Chondrocyte (in vitro differentiated cells): ENCODE data around the gene TMTC1. TPM values are rescaled to one million over a fixed set of nuclear protein-coding genes. Genes with fewer than 3 reads are reported as not detected.
A peak's percentile ranks its signal among the peaks of the same experiment; 100 is the strongest.

Experiments
- DNase-seq: peaks from one replicate; pipeline ENCODE4 v3.0.0; 2021; ENCODE audit warnings: mixed read lengths, low spot score
- H3K27ac Mint-ChIP-seq: one replicate; pipeline ENCODE4 v1.8.0; 2021; ENCODE audit warnings: mild to moderate bottlenecking, moderate library complexity, mixed read lengths; ENCODE audit not compliant: unreplicated experiment
- H3K27me3 Mint-ChIP-seq: 2 replicates; pipeline ENCODE4 v1.8.0; 2021; ENCODE audit warnings: low read depth, mixed read lengths
- H3K36me3 Mint-ChIP-seq: 2 replicates; pipeline ENCODE4 v1.8.0; 2021; ENCODE audit warnings: low read depth, mixed read lengths
- H3K4me1 Mint-ChIP-seq: 2 replicates; pipeline ENCODE4 v1.8.0; 2021; ENCODE audit warnings: low read depth, mild to moderate bottlenecking, mixed read lengths
- H3K4me3 Mint-ChIP-seq: one replicate; pipeline ENCODE4 v1.8.0; 2021; ENCODE audit warnings: mild to moderate bottlenecking, moderate library complexity, mixed read lengths; ENCODE audit not compliant: unreplicated experiment
- H3K9me3 Mint-ChIP-seq: 2 replicates; pipeline ENCODE4 v1.8.0; 2021; ENCODE audit warnings: low read depth, mixed read lengths
- CTCF ChIP-seq: fragments of 200-600 bp; sonication (generic); IDR thresholded peaks from 2 replicates; pipeline ENCODE4 v1.5.0; 2021; ENCODE audit warnings: antibody characterized with exemption, mild to moderate bottlenecking, moderate library complexity
- total RNA-seq: library from RNA; stranded (reverse); gene quantifications from 3 replicates; pipeline ENCODE4 v1.2.1, GENCODE V29; 2021

The TMTC1 gene
- total RNA-seq, 1 donor from 2014 or later, result 25.2 TPM

GRCh38 chr12:29732593-29732992, 51.1 kb downstream of the TMTC1 start:
- Mint-ChIP-seq H3K27ac (no peak overlapping the region), H3K9me3 (no peaks in the 10 kb centered on the region), H3K4me3 (no peak overlapping the region), H3K36me3 (peaks cover 4% of the 10 kb centered on the region), H3K27me3 (no peaks in the 10 kb centered on the region), H3K4me1 (peaks cover 61% of the 10 kb centered on the region)
- no peak for DNase-seq
- TF ChIP-seq CTCF, result no peak

GRCh38 chr12:29732191-29732590, 51.6 kb downstream of the TMTC1 start:
- H3K9me3 Mint-ChIP-seq, result no peaks in the 10 kb centered on the region
- TF ChIP-seq CTCF, result no peak
- H3K36me3 Mint-ChIP-seq, result peaks cover 4% of the 10 kb centered on the region
- H3K4me3 Mint-ChIP-seq, result no peak overlapping the region
- peaks cover 61% of the 10 kb centered on the region for H3K4me1 Mint-ChIP-seq
- H3K27ac Mint-ChIP-seq, result peak overlapping the region; percentile 4
- no peaks in the 10 kb centered on the region for H3K27me3 Mint-ChIP-seq
- no peak for DNase-seq

GRCh38 chr12:29731591-29731990, 52.2 kb downstream of the TMTC1 start:
- TF ChIP-seq CTCF, result no peak
- DNase-seq, result no peak
- Mint-ChIP-seq H3K9me3 (no peaks in the 10 kb centered on the region), H3K4me1 (peaks cover 66% of the 10 kb centered on the region), H3K4me3 (no peak overlapping the region), H3K27ac (peak overlapping the region; percentile 55), H3K36me3 (peaks cover 2% of the 10 kb centered on the region), H3K27me3 (no peaks in the 10 kb centered on the region)

GRCh38 chr12:29730481-29730880, 53.3 kb downstream of the TMTC1 start:
- peaks cover 75% of the 10 kb centered on the region for H3K4me1 Mint-ChIP-seq
- H3K36me3 Mint-ChIP-seq, result peaks cover 2% of the 10 kb centered on the region
- DNase-seq, result no peak
- no peaks in the 10 kb centered on the region for H3K27me3 Mint-ChIP-seq
- no peak overlapping the region for H3K27ac Mint-ChIP-seq
- no peaks in the 10 kb centered on the region for H3K9me3 Mint-ChIP-seq
- H3K4me3 Mint-ChIP-seq, result no peak overlapping the region
- TF ChIP-seq CTCF, result no peak

- Mint-ChIP-seq H3K4me3 (no peak overlapping the region), H3K9me3 (no peaks in the 10 kb centered on the region), H3K27me3 (no peaks in the 10 kb centered on the region), H3K4me1 (peaks cover 70% of the 10 kb centered on the region), H3K27ac (no peak overlapping the region), H3K36me3 (peaks cover 2% of the 10 kb centered on the region)
- DNase-seq, result no peak
- no peak for TF ChIP-seq CTCF
These were observed 55.7 kb downstream of the TMTC1 start for GRCh38 chr12:29728030-29728429.
